UCSD-AML1 (cell line): ENCODE results near the gene LEPR.
"Not testable (repeated sequence)": the region's sequence is repeated elsewhere in the genome, so short reads cannot be mapped to it uniquely, and the experiment has no call there.

Experiments
- DNase-seq: peaks from one replicate; lab custom pipeline; 2025; ENCODE audit not compliant: unreplicated experiment; lab: John Stamatoyannopoulos, UW

The LEPR gene, protein sequence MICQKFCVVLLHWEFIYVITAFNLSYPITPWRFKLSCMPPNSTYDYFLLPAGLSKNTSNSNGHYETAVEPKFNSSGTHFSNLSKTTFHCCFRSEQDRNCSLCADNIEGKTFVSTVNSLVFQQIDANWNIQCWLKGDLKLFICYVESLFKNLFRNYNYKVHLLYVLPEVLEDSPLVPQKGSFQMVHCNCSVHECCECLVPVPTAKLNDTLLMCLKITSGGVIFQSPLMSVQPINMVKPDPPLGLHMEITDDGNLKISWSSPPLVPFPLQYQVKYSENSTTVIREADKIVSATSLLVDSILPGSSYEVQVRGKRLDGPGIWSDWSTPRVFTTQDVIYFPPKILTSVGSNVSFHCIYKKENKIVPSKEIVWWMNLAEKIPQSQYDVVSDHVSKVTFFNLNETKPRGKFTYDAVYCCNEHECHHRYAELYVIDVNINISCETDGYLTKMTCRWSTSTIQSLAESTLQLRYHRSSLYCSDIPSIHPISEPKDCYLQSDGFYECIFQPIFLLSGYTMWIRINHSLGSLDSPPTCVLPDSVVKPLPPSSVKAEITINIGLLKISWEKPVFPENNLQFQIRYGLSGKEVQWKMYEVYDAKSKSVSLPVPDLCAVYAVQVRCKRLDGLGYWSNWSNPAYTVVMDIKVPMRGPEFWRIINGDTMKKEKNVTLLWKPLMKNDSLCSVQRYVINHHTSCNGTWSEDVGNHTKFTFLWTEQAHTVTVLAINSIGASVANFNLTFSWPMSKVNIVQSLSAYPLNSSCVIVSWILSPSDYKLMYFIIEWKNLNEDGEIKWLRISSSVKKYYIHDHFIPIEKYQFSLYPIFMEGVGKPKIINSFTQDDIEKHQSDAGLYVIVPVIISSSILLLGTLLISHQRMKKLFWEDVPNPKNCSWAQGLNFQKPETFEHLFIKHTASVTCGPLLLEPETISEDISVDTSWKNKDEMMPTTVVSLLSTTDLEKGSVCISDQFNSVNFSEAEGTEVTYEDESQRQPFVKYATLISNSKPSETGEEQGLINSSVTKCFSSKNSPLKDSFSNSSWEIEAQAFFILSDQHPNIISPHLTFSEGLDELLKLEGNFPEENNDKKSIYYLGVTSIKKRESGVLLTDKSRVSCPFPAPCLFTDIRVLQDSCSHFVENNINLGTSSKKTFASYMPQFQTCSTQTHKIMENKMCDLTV

DNA sequence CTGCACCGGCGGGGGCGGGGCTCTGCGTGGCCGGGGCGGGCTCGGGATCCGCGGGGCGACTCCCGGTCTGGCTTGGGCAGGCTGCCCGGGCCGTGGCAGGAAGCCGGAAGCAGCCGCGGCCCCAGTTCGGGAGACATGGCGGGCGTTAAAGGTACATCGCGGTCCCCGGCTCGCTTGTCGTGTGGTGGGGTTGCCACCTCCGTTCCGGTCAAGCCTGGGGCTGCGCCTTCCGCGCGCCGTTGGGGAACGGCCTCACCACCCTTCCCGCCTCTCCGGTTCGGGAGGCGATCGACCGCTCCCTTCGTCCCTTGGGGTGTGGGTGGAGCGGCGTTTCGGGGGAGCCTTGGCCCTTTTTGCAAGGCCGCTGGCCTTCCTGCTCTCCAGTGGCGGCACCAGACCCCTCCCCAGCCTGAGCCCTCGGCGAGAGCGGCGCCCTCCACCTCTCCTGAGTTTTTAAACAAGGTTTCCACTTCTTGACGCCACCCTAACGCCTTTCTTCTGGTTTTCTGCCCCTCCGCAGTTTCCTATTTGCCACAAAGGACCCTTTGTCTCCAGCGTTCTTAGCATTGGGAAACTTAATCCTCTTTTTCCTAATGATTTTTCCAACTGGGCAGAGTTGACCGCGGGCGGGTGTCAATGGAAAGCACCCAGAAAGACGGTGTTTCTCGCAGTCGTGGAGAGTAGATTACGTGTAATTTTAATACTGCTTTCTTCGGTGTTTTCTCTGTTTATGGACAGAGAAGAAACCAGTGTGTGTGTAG is at the start of gene LEPR, which contains the start of gene LEPROT:
Gene LEPR, plus strand, starts transcription at position 79 of the 761 bp plus-strand sequence. CDS start 144,898 bp downstream, outside the sequence.
Gene LEPROT, plus strand, starts transcription at position 79 of the 761 bp plus-strand sequence. Its CDS starts 57 bp downstream, at position 136.
- no peak for DNase-seq

DNA sequence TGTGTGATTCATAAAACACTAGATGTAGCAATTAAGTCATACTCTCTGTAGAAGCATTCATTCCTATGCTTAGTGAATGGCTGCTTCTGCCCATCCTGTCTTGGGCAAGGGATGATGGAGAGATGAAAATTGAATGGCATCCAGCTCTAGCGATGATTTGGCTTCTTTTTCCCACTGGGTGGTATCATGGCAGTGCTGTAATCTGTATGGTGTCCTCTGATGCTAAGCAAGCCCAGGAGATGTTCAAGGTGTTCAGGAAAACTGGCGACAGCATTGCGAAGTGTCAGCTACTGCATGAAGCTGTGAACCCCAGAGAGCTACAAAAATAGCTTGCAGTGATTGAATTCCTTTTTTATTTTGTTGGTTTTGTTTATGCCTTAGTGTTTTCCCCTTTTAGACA is 48.9 kb upstream of the LEPR start:
- no peak for DNase-seq

DNA sequence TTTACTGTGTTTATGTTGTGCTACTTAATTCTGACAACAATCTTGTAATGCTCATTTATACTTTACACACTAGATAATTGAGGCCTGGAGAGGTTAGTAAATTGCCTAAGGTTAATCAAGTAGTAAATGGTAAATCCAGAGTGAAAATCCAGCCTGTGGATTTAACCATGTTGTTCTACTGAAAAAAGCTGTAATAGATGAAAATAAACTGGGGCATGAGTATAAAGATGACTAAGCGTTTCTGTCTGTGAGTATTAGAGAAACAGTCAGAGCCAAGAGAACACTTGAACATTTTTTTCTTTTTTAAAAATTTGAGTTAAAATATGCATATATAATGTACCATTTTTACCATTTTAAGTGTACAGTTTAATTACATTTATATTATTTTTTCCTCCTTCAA is 47.9 kb upstream of the LEPR start:
- no peak for DNase-seq

DNA sequence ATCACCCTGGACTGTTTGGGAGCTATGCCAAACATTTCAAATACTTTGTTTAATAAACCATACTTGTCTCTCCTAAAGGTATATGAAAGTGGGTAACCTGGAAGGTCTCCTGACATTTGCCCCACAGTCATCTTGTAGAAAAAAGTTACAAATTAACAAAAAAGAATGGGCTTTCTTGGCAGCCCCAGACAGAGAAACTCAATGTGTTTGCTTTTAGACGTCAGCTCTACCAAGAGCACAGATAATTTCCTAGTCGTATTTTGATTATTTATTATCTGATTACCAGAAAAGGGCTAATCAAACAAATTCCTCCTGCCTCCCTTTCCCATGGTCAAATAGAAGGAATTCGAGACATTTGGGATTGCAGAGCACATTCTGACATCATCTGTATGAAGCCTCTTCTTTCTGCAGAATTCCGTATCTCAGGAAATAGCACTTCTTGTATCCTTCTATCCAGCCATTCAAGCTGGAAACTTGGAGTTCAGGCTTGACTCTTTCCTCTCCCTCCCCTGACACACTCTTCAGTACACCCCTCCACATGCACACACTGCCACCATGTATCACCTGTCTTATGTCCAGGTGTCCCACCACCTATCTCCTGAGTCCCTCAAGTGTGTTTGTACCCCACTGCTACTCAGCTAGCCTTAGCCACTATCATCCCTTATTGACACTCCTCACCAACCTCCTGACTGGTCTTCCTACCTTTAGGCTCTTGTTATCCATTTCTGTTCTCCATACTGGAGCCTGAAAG is 42.8 kb upstream of the LEPR start:
- DNase-seq, result no peak

DNA sequence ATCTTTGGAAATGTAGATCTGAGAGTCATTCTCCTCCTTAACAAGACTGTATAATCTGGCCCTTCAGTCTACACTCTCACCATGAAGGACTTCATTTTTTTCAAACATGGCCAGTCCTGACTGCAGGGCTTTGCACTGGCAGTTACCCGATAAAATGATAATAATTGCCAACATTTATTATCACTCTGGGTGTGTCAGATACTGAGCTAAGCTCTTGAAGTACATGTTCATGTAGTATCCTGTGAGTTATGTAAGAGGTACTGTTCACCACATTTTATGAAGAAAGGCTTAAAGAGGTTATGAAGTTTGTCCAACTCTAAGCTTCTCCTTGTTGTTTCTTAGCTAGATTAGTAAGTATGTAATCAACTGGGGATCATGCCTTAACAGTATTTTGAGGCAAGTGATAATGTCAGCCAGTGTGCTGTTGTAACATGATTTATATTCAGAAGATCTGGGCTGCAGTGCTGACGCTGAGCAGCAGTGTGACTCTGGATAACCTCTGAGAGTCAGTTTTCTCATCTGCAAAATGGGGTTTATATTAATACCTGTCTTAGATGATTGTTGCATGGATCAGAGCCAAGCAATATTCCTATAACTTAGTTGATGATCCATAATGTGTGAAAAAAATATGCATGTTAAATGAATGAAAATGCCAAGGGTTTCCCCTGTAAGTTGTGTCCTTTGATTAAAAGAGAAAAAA is 42.1 kb upstream of the LEPR start:
- DNase-seq, result no peak

DNA sequence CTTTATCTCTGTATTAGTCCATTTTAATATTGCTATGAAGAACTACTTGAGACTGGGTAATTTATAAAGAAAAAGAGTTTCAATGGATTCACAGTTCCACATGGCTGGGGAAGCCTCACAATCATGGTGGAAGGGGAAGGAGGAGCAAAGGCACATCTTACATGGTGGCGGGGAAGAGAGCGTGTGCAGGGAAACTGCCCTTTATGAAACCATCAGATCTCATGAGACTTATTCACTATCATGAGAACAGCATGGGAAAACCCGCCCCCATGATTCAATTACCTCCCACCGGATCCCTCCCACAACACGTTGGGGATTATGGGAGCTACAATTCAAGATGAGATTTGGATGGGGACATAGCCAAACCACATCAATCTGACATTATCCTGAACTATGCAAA is 36.0 kb upstream of the LEPR start:
- DNase-seq, result not testable (repeated sequence)

DNA sequence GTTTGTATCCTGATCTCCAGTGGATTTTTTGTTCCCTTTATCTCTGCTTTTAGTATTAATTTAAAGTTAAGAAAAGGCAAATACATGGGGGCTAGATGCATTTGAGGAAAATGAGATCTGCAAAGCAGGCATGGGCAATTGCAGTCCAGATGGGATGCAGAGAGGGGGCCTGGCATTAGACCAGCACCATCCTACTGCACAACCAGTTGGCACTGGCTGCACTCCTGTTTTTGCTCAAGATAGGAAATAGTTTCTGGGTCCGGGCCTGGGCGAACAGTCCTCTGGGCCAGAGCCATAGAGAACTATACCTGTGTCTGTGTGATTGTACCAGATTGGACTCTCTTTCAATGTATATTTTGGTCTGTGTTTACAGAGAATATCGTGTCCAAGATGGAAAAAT is 34.0 kb upstream of the LEPR start:
- no peak for DNase-seq

DNA sequence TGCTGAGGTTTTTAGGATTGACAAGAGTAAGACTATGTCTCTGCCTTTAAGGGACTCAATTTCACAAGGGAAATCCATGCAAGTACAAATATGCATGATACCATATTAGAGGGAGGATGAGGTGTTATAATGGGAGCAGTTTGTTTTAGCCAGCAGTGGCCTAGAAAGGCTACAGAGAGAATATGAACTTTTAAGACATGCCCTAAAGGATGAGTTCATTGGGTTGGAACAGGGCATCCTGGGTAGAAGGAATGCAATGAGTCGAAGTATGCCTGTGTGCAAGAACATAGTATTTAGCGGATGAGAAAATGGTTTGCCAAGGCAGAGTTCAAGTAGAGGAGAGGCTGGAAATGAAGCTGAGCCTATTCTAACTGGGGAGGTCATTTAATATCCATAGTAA is 32.6 kb upstream of the LEPR start:
- DNase-seq, result no peak

DNA sequence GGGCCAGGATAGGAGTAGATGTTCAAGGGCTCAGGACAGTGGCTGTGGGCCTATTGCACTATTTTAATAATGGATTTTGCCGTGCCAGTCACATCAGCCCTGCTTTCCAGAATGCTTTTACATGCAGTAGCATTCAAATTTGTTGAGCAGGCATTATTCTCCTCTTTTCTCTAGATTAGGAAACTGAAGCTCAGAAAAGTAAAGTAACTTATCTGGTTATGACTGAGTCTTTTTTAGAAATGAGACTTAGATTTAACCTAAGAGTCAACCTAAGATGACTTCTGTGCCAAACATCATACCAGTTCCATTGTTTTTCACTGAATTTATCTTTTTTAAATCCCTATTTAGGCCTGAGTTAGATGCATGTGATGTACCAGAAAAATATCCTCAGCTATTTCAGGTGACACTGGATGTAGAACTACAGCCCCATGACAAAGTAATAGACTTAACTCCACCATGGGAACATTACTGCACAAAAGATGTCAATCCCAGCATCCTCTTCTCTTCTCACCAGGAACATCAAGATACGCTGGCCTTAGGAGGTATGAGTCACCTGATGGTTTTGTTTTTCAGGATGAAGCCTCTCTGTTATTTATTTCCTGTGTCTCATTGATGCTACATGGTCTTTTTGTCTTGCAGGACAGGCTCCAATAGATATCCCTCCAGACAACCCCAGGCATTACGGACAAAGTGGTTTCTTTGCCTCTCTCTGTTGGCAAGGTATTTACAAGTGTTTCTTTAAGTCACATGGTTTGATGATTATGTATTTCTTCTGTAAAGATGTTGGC is 31.4 kb upstream of the LEPR start:
- DNase-seq, result no peak

DNA sequence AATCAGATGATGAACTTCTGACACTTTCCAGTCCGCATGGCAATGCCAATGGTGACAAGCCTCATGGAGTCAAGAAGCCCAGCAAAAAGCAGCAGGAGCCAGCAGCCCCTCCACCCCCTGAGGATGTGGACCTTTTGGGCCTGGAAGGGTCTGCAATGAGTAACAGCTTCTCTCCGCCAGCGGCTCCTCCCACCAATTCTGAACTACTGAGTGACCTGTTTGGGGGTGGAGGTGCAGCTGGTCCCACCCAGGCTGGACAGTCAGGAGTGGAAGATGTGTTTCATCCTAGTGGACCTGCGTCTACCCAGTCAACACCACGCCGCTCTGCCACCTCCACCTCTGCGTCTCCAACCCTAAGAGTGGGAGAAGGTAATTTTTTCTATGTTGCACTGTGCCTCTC is 28.0 kb upstream of the LEPR start:
- no peak for DNase-seq

DNA sequence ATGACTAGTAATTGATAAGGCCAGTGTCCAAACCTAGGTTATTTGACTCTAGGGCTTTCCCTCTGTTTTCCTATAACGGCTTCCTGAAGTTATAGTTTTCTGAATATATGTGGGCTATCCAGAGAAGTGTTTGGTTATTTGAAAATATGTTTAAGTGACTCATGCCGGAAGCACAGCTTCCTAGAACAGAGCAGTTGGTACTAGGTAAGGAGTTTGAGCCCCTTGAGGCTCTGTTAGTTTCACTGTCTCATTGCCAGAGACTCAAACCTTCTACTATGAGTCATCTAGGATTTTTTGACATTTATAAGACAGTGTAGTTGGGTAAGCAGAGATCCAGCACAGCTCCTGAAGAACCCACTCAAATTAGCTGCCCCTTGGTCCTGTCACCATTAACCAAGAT is 27.1 kb upstream of the LEPR start:
- DNase-seq, result no peak

DNA sequence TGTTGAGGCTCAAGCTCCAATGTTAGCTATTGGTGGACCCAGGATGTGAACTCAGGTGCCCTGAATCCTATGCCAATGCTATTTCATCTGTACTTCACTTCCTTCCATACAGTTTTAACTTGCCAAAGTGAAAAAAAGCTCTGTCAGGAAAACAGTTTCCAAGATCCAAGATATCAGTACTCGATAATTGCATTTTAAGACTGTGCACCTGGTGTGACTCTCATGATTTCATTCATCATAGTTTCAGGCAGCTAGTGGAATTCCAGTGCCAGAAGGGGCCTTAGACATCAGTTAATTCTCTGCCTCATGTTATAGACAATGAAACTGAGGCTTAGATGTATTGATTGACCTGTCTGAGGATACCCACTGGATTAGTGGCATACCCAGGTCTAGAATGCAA is 26.5 kb upstream of the LEPR start:
- DNase-seq, result no peak

DNA sequence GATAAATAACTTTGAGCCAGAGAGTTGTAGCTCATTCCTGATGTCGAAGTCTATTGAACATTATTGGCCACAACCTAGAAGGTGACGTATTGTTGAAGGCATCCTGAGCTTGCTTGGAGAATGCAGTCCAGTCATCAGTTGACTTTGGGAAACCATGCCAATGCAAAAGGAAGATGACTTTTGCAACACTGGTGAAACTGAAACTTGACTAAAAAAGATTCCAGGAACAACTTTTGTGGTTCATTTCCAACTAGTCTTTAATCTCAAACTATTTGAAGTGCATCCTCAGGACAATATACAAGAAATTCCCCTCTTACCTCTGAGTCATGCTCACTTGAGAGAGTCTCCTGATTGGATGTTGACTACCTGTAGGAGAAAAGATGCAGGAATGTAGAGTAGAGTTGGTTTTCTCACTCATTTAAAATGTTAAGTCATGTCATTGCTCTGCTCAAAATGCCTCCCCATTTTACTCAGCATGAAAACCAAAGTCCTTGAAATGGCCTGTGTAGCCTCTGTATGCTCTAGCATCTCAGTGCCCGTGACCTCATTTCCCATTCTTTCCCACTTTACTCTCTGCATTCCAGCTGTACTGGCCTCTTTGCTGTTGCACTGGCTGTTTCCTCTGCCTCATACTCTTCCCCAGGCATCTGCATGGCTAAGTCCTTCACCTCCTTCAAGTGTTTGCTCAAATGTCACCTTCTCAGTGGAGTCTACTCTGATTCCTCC is 24.4 kb upstream of the LEPR start:
- no peak for DNase-seq

DNA sequence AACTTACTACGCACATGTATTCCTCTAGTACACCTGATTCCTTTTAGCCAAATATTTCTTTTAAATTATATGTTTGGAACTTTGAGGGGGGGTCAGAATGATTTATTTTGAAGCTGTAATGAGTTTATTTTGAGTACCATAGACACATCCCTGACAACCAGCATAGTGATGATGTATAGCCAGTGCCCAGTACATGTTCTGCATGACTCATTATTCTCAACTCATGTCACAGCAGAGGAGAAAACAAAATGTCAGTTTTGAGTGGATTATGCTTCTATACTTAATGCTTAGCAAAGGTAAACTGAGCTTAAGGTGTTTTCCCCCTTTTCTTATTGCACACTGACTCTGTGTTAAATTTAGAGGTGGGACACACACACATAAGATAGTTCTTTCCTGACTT is 22.4 kb upstream of the LEPR start:
- no peak for DNase-seq

DNA sequence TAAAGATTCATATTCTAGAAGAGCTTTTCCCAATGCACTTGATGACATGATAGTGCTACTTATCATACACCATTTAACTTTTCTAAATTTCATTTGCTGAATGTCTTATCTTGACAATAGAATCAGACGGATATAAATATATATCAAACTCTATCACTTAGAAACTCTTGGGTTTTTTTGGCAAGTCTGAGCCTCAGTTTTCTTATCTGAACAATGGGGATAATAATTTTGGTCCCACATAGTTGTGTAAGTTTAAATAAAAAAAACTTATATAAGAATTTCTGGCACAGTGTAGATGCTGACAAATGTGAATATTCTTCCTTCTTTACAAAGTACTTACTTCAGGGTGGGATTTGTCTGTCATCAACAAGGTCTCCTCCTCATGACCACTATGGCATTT is 21.5 kb upstream of the LEPR start:
- DNase-seq, result no peak

DNA sequence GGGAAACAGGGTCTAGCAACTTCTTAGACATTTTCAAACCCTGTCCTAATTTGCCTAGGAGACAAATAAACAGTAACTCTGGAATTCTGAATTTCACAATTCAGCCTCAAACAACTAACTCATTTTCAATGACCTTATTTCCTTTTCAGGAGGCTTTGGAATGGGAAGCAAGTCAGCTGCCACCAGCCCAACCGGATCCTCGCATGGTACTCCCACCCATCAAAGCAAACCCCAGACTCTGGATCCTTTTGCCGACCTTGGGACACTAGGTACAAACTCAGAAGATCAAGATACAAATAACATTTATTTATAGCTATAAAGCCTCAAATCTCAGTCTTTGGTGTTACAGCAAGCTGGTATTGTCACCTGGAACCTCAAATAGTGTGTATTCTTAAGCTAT is 18.9 kb upstream of the LEPR start:
- DNase-seq, result no peak

DNA sequence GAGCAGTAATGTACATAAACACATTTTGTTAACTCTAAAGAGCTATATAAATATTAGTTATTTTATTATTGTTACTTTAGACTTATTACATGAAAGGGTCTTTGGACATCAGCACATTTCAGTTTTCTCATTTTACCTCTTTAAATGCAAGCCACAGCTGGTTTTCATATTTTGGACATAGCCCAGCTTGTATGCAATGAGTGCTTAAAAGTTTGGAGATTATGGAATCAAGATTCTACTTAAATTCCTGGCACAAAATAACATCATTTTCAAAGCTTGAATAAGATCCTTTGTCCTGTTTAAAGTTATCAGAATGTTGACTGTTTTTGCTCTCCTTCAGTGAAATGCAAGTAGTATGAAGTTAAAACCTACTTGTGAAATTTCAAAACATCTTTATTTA is 15.5 kb upstream of the LEPR start:
- DNase-seq, result no peak

DNA sequence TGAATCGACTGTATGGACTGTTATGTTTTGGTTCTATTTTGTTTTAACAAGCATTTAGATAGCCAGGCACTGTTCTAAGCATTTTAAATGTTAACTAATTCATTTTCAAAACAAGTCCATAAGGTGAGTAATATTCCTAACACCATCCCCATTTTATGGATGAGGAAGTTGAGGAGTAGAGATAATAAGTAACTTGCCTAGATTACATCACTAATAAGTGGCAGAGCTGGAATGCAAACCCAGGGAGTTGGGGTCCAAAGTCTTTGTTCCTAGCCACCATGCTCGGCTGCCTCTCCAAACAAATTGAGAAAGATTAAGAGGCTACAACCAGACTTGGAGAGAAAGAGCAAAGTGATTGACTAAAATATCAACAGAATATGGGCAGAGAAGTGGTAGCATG is 12.6 kb upstream of the LEPR start:
- DNase-seq, result no peak
